ENCODE measurements around the gene ARMH4. TPM values are rescaled to one million over a fixed set of nuclear protein-coding genes. Genes with fewer than 3 reads are reported as not detected.

The ARMH4 gene
- polyA plus RNA-seq, 1 experiment = 1.6 TPM

- peaks cover 2% of the 10 kb centered on the region; the same call in 1 of the 2 replicates for H3K27me3 ChIP-seq (ENCODE audit: control insufficient read depth, insufficient read depth, low read length)
- ChIA-PET CTCF (interaction anchor here (0.8 kb wide), 1 partner anchor 15 kb away, joined by 6 read pairs; no protein-coding TSS in a partner anchor), POLR2A (no interaction called here)
- no peak for DNase-seq (ENCODE audit: low read depth)
- TF ChIP-seq CTCF (IDR thresholded peaks at IDR 0.05; ENCODE audit: insufficient read depth, low read depth, low read length) = no peak
- H3K36me3 ChIP-seq (ENCODE audit: control insufficient read depth, insufficient read depth, low read length) = no peaks in the 10 kb centered on the region
- no peak overlapping the region for H3K4me3 ChIP-seq (ENCODE audit: low read depth, low read length)
Measured at GRCh38 chr14:58088961-58089360, 63.1 kb downstream of the ARMH4 start.

- ChIA-PET POLR2A (no interaction called here), CTCF (no interaction called here)
- no peak overlapping the region for H3K4me3 ChIP-seq (ENCODE audit: low read depth, low read length)
- DNase-seq (ENCODE audit: low read depth) = no peak
- TF ChIP-seq CTCF (IDR thresholded peaks at IDR 0.05; ENCODE audit: insufficient read depth, low read depth, low read length) = no peak
- no peaks in the 10 kb centered on the region for H3K36me3 ChIP-seq (ENCODE audit: control insufficient read depth, insufficient read depth, low read length)
- 0 out of 2 replicates have a peak, but pooled peaks cover 2% of the 10 kb centered on the region for H3K27me3 ChIP-seq (ENCODE audit: control insufficient read depth, insufficient read depth, low read length)
Measured at GRCh38 chr14:58085877-58086276, 66.1 kb downstream of the ARMH4 start.

DNA sequence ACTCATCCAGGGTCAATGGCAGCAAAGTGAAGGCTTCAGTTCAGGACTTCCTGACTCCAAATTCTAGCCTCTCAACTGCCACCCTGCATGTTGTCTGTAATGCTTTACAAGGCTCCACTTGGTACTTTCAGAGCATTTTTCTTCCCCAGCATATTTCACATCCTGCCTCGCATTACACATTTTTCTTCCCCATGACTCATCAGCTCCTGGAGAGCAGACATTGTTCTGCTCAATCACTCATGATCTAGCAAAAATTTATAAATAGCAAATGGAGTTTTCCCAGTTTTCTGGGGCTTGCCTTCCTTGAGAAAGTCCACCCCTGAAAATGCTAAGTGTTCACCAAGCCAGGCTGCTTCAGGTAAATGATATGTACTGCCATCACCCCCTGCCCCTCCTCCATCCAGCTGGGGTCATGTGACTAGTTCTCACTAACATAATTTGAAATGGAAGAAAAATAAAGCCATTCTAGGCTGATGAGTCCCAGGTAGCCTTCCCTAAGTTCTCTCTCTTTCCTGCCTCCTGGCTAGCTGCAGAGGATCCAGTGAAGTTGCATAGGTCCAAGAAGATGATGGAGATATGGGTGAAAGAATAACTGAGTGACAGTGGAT lies 69.4 kb downstream of the ARMH4 start:
- CTCF ChIA-PET = interaction anchor here (1.0 to 1.7 kb wide), 4 partner anchors 9 to 85 kb away, joined by 3 to 6 read pairs (median 4); no protein-coding TSS in a partner anchor
- TF ChIP-seq CTCF (IDR thresholded peaks at IDR 0.05; ENCODE audit: insufficient read depth, low read depth, low read length) = no peak
- POLR2A ChIA-PET = no interaction called here
- DNase-seq (ENCODE audit: low read depth) = peak; percentile 78
- Histone ChIP-seq H3K4me3 (ENCODE audit: low read depth, low read length) (no peak overlapping the region), H3K36me3 (ENCODE audit: control insufficient read depth, insufficient read depth, low read length) (no peaks in the 10 kb centered on the region), H3K27me3 (ENCODE audit: control insufficient read depth, insufficient read depth, low read length) (no peaks in the 10 kb centered on the region)

DNA sequence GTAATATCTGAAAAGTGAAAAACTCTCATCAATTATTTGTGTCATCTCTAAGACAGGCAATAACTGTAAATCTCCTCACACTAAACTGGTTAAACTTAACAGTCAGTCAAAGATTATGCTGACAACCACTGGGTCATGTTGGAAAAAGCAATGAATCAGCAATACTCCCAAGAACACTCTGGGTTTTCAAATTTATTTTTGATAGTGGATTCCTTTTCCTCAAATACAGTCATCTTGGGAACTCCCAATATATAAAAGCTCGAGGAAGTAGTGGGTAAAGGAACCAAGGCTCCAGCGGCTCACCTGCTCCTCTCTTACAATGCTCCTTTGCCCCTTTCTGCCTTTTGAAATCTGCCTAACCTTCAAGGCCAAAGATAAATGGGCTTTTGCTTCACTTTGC lies 70.0 kb downstream of the ARMH4 start:
- POLR2A ChIA-PET = no interaction called here
- H3K27me3 ChIP-seq (ENCODE audit: control insufficient read depth, insufficient read depth, low read length) = no peaks in the 10 kb centered on the region
- CTCF ChIA-PET = interaction anchor here (1.1 to 1.7 kb wide), 3 partner anchors 9 to 27 kb away, joined by 3 to 6 read pairs (median 6); no protein-coding TSS in a partner anchor
- no peaks in the 10 kb centered on the region for H3K36me3 ChIP-seq (ENCODE audit: control insufficient read depth, insufficient read depth, low read length)
- no peak overlapping the region for H3K4me3 ChIP-seq (ENCODE audit: low read depth, low read length)
- TF ChIP-seq CTCF (IDR thresholded peaks at IDR 0.05; ENCODE audit: insufficient read depth, low read depth, low read length) = no peak
- no peak for DNase-seq (ENCODE audit: low read depth)

- DNase-seq (ENCODE audit: low read depth) = peak; percentile 31
- ChIA-PET POLR2A (interaction anchor here (0.6 kb wide), 1 partner anchor 638 kb away, joined by 3 read pairs; no protein-coding TSS in a partner anchor), CTCF (interaction anchor here (2.3 kb wide), 1 partner anchor 386 kb away, joined by 9 read pairs; no protein-coding TSS in a partner anchor)
- Histone ChIP-seq H3K36me3 (ENCODE audit: control insufficient read depth, insufficient read depth, low read length) (no peaks in the 10 kb centered on the region), H3K27me3 (ENCODE audit: control insufficient read depth, insufficient read depth, low read length) (no peaks in the 10 kb centered on the region), H3K4me3 (ENCODE audit: low read depth, low read length) (no peak overlapping the region)
- TF ChIP-seq CTCF (IDR thresholded peaks at IDR 0.05; ENCODE audit: insufficient read depth, low read depth, low read length) = no peak
Measured at GRCh38 chr14:58078471-58078870, 73.5 kb downstream of the ARMH4 start.

Data from BJ (cell line).